Keratinocyte (primary cell): ENCODE results near the gene MYH6. TPM values are rescaled to one million over a fixed set of nuclear protein-coding genes. Genes with fewer than 3 reads are reported as not detected.

Experiments
- DNase-seq: peaks from one replicate; pipeline ENCODE4 v3.0.0-alpha.2; 2011; ENCODE audit warnings: low read depth, missing footprints, low spot score
- FAIRE-seq: peaks from 2 replicates; lab custom pipeline; 2011; peaks lifted over from hg19 to GRCh38; lab: Jason Lieb, UNC
- H2AFZ ChIP-seq: 2 replicates; pipeline ENCODE4 v1.6.0; 2012; ENCODE audit warnings: low read length, control low read depth, inconsistent platforms; ENCODE audit not compliant: control insufficient read depth
- H3K27ac ChIP-seq: 2 replicates; pipeline ENCODE4 v1.5.1; 2011; ENCODE audit warnings: low read length; ENCODE audit not compliant: control insufficient read depth, insufficient read depth
- H3K27me3 ChIP-seq: 3 replicates; pipeline ENCODE4 v1.6.0; 2011; ENCODE audit warnings: low read length; ENCODE audit not compliant: control insufficient read depth, insufficient read depth; ENCODE audit errors: extremely low read depth
- H3K36me3 ChIP-seq, 2 experiments: 2 replicates in 1 of 2; 3 replicates in 1 of 2; pipeline ENCODE4 v1.5.1; 2011; ENCODE audit warnings: low read length in 2 of 2, mild to moderate bottlenecking in 1 of 2; ENCODE audit not compliant: control insufficient read depth in 2 of 2, insufficient read depth in 2 of 2; ENCODE audit errors: extremely low read depth in 1 of 2
- H3K4me1 ChIP-seq: 3 replicates; pipeline ENCODE4 v1.5.1; 2011; ENCODE audit warnings: low read length; ENCODE audit not compliant: control insufficient read depth, insufficient read depth; ENCODE audit errors: extremely low read depth
- H3K4me2 ChIP-seq: 3 replicates; pipeline ENCODE4 v1.6.0; 2011; ENCODE audit warnings: low read depth, low read length; ENCODE audit not compliant: control insufficient read depth, insufficient read depth; ENCODE audit errors: extremely low read depth
- H3K4me3 ChIP-seq, 3 experiments: fragments of 200-600 bp in 1 of 3; sonication (generic) in 1 of 3; 2 replicates in 2 of 3; 3 replicates in 1 of 3; pipeline ENCODE4 v1.5.1; 2011 to 2016; ENCODE audit warnings: low read length in 3 of 3, mild to moderate bottlenecking in 3 of 3, control low read depth in 2 of 3, inconsistent platforms in 1 of 3, low read depth in 1 of 3, mixed read lengths in 1 of 3, mixed run types in 1 of 3, moderate library complexity in 1 of 3; ENCODE audit not compliant: control insufficient read depth in 2 of 3, insufficient read depth in 2 of 3; ENCODE audit errors: extremely low read depth in 1 of 3
- H3K79me2 ChIP-seq: 2 replicates; pipeline ENCODE4 v1.6.0; 2012; ENCODE audit warnings: low read length; ENCODE audit not compliant: control insufficient read depth, insufficient read depth
- H3K9ac ChIP-seq: 3 replicates; pipeline ENCODE4 v1.6.0; 2011; ENCODE audit warnings: low read length; ENCODE audit not compliant: control insufficient read depth, insufficient read depth; ENCODE audit errors: extremely low read depth
- H3K9me1 ChIP-seq: 3 replicates; pipeline ENCODE4 v1.6.0; 2011; ENCODE audit warnings: low read length; ENCODE audit not compliant: control insufficient read depth, insufficient read depth; ENCODE audit errors: extremely low read depth
- H3K9me3 ChIP-seq: 2 replicates; pipeline ENCODE4 v1.5.1; 2012; ENCODE audit warnings: low read depth, low read length; ENCODE audit not compliant: control insufficient read depth
- H4K20me1 ChIP-seq: 3 replicates; pipeline ENCODE4 v1.6.0; 2011; ENCODE audit warnings: low read length; ENCODE audit not compliant: control insufficient read depth, insufficient read depth; ENCODE audit errors: extremely low read depth
- EZH2 ChIP-seq: IDR thresholded peaks from one replicate; pipeline ENCODE4 v1.6.1; 2012; ENCODE audit warnings: inconsistent platforms, mild to moderate bottlenecking, low read length, moderate library complexity
- dilution Hi-C: fragments of 300-500 bp; cut with MboI; formaldehyde crosslinking; loops from one replicate; pipeline ENCODE4 v1.7.0; 2020; ENCODE audit warnings: low sequenced_read_pairs; ENCODE audit not compliant: extremely low pct_ligation_motif_present
- polyA plus RNA-seq, 5 experiments: library from polyadenylated mRNA; depleted of rRNA in 3 of 5; stranded (reverse) in 3 of 5; stranded (forward) in 1 of 5; unstranded in 1 of 5; fragments of >200 nt; gene quantifications; 1 replicate in 1 of 5; 2 replicates in 3 of 5; 3 replicates in 1 of 5; pipeline versions ENCODE4 v1.2.1 to v1.2.3, GENCODE V29; 2011 to 2012; ENCODE audit warnings: missing spikeins in 2 of 5, low read depth in 1 of 5, low replicate concordance in 1 of 5
- TF ChIP-seq, protein P1 (sequence below), 3 experiments: IDR thresholded peaks in 1 of 3; conservative IDR thresholded peaks in 1 of 3; optimal IDR thresholded peaks in 1 of 3; 2 replicates in 2 of 3; 3 replicates in 1 of 3; pipeline versions ENCODE3 to v1.5.1; 2011; ENCODE audit warnings: low read length in 3 of 3, mild to moderate bottlenecking in 3 of 3, moderate library complexity in 2 of 3, control low read depth in 1 of 3, inconsistent platforms in 1 of 3; ENCODE audit not compliant: insufficient read depth in 2 of 3; ENCODE audit errors: extremely low read depth in 1 of 3

MYH6 gene
- polyA plus RNA-seq, 1 donor (not counting 4 experiments of a cell fraction or from before 2014, with no cell fraction given) = not detected

DNA sequence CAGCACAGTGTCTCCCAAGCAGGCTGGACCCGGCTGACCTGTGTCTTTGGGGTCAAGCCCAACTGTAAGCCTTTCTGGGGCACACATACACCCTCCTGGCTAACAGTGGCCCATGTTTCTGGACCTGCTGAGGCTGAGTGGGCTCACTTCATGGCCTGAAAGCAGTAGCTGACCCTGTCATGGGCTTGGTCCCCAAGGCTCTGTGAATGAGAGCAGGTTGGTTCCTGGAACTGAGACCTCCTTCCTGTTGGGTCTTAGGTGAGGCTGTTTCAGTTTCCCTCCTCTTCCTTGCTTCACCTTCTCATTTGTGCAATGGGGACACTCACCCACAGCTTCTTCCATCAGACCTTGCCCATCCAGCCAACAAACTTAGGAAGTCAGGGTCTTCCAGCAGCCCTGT, 36.2 kb downstream of the MYH6 start:
- H3K79me2 ChIP-seq = no peaks in the 10 kb centered on the region
- no peaks in the 10 kb centered on the region for H3K9me1 ChIP-seq
- FAIRE-seq = no peak
- DNase-seq = no peak
- H3K4me1 ChIP-seq = peaks cover 2% of the 10 kb centered on the region
- no peaks in the 10 kb centered on the region for H3K9me3 ChIP-seq
- no peak overlapping the region for H3K9ac ChIP-seq
- no peak overlapping the region for H2AFZ ChIP-seq
- TF ChIP-seq EZH2 = no peak
- TF ChIP-seq, protein P1, sequence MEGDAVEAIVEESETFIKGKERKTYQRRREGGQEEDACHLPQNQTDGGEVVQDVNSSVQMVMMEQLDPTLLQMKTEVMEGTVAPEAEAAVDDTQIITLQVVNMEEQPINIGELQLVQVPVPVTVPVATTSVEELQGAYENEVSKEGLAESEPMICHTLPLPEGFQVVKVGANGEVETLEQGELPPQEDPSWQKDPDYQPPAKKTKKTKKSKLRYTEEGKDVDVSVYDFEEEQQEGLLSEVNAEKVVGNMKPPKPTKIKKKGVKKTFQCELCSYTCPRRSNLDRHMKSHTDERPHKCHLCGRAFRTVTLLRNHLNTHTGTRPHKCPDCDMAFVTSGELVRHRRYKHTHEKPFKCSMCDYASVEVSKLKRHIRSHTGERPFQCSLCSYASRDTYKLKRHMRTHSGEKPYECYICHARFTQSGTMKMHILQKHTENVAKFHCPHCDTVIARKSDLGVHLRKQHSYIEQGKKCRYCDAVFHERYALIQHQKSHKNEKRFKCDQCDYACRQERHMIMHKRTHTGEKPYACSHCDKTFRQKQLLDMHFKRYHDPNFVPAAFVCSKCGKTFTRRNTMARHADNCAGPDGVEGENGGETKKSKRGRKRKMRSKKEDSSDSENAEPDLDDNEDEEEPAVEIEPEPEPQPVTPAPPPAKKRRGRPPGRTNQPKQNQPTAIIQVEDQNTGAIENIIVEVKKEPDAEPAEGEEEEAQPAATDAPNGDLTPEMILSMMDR (optimal IDR thresholded peaks at IDR 0.05 in 1 of 3, IDR thresholded peaks at IDR 0.05 in 1 of 3, conservative IDR thresholded peaks at IDR 0.05 in 1 of 3; ENCODE audit: extremely low read depth in 1 of 3, insufficient read depth in 2 of 3, low read length in 3 of 3) = no peak
- no peak overlapping the region for H3K4me2 ChIP-seq
- dilution Hi-C loops = no loop called here
- H3K27me3 ChIP-seq = no peaks in the 10 kb centered on the region
- H3K36me3 ChIP-seq = no peaks in the 10 kb centered on the region
- no peaks in the 10 kb centered on the region for H4K20me1 ChIP-seq
- no peak overlapping the region for H3K27ac ChIP-seq
- H3K4me3 ChIP-seq = no peak overlapping the region

- dilution Hi-C loops = no loop called here
- TF ChIP-seq, protein P1 (optimal IDR thresholded peaks at IDR 0.05 in 1 of 3, IDR thresholded peaks at IDR 0.05 in 1 of 3, conservative IDR thresholded peaks at IDR 0.05 in 1 of 3; ENCODE audit: extremely low read depth in 1 of 3, insufficient read depth in 2 of 3, low read length in 3 of 3) = no peak
- TF ChIP-seq EZH2 = no peak
- no peaks in the 10 kb centered on the region for H3K9me1 ChIP-seq
- H3K9ac ChIP-seq = no peak overlapping the region
- H3K27me3 ChIP-seq = no peaks in the 10 kb centered on the region
- H3K9me3 ChIP-seq = no peaks in the 10 kb centered on the region
- no peaks in the 10 kb centered on the region for H3K79me2 ChIP-seq
- no peak overlapping the region for H3K4me2 ChIP-seq
- H3K27ac ChIP-seq = no peak overlapping the region
- H3K4me1 ChIP-seq = peaks cover 12% of the 10 kb centered on the region
- no peaks in the 10 kb centered on the region for H3K36me3 ChIP-seq
- no peak overlapping the region for H2AFZ ChIP-seq
- no peaks in the 10 kb centered on the region for H4K20me1 ChIP-seq
- DNase-seq = no peak
- no peak for FAIRE-seq
- no peak overlapping the region for H3K4me3 ChIP-seq
Observed at GRCh38 chr14:23370221-23370620, 37.9 kb downstream of the MYH6 start.
